Uterus (tissue), 2 donors: ENCODE results near the gene DPF3.

Source experiments
- CTCF ChIP-seq, 4 experiments: fragments of 200-600 bp in 2 of 4; fragments of 450-650 bp in 2 of 4; sonication (generic) in 2 of 4; IDR thresholded peaks; one replicate each; pipeline ENCODE4 v1.5.1; 2016 to 2019; ENCODE audit warnings: antibody characterized with exemption in 4 of 4, mild to moderate bottlenecking in 2 of 4, moderate library complexity in 1 of 4
- POLR2A ChIP-seq, 2 donors: fragments of 450-650 bp; IDR thresholded peaks; one replicate each; pipeline ENCODE4 v1.6.1; 2016; ENCODE audit warnings: antibody characterized with exemption in 2 of 2, mild to moderate bottlenecking in 1 of 2, moderate library complexity in 1 of 2

GRCh38 chr14:72775923-72776554, 117.9 kb downstream of the DPF3 start:
- no peak for TF ChIP-seq POLR2A (IDR thresholded peaks at IDR 0.05)
- TF ChIP-seq CTCF (IDR thresholded peaks at IDR 0.05) = no peak
